HG03064 (cell line): ENCODE measurements around the gene ARHGDIA.

Experiments used
- ATAC-seq: cut with Tn5 transposase; IDR thresholded peaks from one replicate; pipeline ENCODE4 v1.9.1; 2021; ENCODE audit warnings: low read depth; ENCODE audit not compliant: unreplicated experiment

ARHGDIA gene

DNA sequence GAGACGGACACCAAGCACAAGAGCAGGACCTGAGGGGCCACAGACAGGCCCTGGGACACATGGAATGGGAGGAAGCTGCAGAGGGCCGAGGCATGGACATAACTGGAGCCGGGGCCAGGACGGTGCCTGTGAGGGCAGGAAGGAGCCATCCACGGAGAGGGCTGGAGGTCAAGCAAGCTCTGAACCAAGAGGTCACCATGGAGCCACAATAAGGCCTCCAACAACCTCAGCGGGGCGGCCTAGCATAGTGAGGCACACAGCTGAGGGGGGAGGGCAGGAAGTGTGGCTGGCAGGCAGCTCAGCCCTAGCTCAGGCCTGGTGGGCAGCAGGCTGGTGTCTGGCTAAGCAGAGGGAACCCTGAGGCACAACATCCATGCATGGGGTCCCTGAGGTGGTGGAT is 42.5 kb downstream of the ARHGDIA start:
- ATAC-seq = no peak

GRCh38 chr17:81825841-81826466 is 45.2 kb downstream of the ARHGDIA start:
- no peak for ATAC-seq

DNA sequence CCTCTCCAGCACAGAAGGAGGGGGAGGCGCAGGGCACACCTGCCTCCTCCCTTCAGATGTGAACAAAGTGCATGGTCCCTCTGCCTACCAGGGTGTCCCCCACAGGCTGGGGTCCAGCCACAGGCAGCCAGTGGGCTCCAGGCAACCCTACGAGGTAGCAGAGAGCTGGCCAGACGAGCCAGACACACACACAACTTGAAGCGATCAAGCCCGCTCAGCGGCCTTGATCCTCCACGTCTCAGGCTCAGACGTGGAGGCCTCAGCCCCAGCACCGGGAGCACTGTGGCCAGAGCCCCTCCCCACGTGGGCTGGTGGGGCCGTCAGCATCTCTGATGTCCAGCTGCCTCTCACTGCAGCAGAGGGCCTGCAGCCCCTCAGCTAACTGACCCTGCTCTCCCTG is 46.5 kb downstream of the ARHGDIA start:
- no peak for ATAC-seq

DNA sequence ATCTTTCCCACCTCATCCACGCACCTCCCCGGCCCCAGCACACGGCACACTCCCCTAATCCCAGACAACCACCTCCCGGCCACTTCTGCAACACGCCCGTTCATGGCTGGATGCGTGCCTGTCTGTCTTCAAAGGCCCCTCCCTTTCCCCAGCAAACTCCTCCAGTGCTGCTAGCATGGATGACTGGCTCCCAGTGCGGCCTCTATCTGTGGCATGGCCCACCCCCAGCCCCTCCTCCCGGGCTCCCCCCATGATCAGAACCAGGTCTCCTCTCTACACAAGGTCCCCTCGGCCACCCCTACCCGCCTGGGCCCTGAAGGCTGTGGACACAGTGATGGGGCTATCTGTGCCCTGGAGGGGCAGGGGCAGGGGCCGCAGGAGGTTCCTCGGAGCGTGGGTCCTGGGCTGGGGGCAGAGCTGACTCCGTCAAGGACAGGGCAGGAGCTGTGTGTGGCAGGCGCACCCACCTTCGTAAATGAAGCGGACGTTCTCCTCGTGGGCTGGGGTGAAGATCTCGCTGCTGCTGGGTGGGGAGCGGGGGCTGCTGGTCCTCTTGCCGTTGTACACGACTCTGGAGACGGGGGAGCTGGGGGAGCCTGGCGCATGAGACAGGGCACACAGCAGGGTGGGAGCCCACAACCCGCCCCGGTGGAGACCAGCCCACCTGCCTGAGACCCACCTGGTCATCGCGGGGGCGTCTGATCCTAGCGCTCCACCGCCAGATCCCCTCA is 47.2 kb downstream of the ARHGDIA start:
- no peak for ATAC-seq

DNA sequence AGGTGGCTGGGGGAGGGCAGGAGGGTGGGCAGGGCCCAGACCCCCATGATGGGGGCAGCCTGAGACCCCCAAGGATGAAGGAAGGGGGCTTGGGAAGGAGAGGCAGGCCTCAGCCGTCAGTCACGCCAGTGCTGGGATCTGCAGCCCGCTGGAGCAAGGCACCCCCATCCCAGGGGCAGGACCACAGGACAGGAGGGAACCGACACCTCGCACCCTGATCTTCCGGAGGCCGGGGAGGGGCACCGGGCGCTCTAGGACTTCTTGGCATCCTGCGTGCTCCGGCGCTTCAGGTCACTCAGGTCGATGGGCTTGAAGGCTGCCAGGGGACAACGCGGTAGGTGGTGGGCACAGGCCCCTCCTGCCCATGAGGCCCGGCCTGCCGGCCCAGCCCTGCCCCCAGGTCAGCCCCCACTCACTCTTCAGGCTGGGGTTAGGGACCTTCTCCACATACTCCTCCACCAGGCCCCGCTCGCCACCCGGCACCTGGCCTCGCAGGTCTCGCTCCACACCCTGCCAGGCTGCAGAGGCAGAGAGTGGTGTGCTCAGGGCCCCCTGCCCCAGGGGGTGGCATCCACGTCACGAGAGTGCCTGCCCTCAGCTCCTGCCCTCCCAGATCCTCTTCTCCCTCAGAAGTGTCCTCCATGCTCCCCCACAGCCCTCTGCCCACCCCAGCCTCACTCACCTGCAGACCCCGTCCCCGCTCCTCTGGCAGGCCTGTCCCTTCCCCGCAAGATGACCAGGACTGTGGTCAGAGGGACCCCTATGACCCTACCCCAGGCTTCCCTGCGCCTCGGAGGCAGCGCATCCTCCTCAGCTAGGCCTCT is 47.9 kb downstream of the ARHGDIA start:
- ATAC-seq = no peak

GRCh38 chr17:81822312-81822637 is 48.9 kb downstream of the ARHGDIA start:
- no peak for ATAC-seq

- ATAC-seq = no peak
These were observed 49.4 kb downstream of the ARHGDIA start for GRCh38 chr17:81821603-81822311.

- ATAC-seq = no peak
These were observed 50.0 kb downstream of the ARHGDIA start for GRCh38 chr17:81821147-81821546.

DNA sequence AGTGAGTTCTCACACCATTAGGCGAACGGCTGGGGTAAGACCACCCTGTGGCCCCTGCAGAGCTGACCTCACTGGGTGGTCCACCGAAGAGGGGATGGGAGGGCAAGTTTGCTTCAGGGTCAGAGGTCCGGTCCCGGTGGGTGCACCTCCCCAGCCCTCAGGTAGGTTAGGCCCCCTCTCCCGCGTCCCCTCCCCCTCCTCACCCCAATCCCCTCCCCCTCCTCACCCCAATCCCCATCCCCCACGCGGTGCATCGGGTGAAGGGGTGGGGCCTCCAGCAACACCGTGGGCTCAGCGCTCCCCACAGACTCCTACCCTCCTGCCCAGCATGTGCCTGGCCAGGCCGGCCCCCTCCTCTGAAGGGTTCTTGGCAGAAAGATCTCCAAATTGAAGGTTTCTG is 51.4 kb downstream of the ARHGDIA start:
- no peak for ATAC-seq

DNA sequence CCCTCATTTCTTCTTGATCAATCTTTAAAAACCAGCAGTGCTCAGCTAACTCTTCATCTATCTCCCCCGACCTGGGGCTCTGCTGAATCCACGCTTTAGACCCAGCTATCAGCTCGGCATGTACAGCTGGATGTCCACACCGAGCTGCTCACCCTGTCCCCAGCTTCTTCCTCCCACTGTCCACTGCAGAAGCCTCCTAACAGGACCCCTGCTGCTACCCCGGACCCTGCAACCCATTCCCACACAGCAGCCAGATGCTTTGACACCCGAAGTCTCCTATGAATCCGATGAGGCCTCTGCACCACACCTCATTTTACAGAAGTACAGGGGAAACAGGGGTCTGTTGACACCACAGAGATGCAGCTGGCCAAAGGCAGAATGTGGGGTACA is 53.4 kb downstream of the ARHGDIA start:
- no peak for ATAC-seq
